ENCODE measurements around the gene SMIM5.
"Not testable (repeated sequence)": the region's sequence is repeated elsewhere in the genome, so short reads cannot be mapped to it uniquely, and the experiment has no call there.

The SMIM5 gene

GRCh38 chr17:75632863-75633485 lies at the start of gene SMIM5:
SMIM5 (plus strand) TSS chr17:75633434; CDS start chr17:75640202, 6,768 bp downstream.
- peak; percentile 71 for DNase-seq (ENCODE audit: low read depth)

GRCh38 chr17:75584849-75585175 lies 48.4 kb upstream of the SMIM5 start:
- DNase-seq (ENCODE audit: low read depth) = no peak

GRCh38 chr17:75587675-75588595 lies 45.3 kb upstream of the SMIM5 start, which contains the start of gene MYO15B:
MYO15B (plus strand) TSS chr17:75587800; CDS start chr17:75588058, 258 bp downstream.
- DNase-seq (ENCODE audit: low read depth) = no peak

DNA sequence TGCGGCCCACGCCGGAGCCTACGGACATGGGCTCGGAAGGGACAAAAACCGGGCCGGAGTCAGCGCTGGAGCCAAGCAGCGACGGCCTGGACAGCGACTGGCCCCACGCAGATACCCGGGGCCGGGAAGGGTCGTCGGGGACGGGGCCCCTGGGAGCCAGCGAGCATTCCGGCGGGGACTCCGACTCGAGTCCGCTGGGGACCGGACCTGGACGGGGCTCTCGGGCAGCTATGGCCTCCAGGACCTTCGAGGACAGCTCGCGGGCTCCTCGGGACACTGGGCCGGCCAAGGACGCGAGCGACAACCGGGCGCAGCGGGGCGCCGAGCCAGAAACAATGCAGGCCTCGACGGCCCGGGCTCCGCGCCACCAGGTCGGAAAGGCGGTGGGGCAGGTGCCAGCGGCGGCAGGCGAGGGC lies 44.6 kb upstream of the SMIM5 start:
- DNase-seq (ENCODE audit: low read depth) = no peak

- peak; percentile 51 for DNase-seq (ENCODE audit: low read depth)
These were observed 44.0 kb upstream of the SMIM5 start for GRCh38 chr17:75589012-75589918.

GRCh38 chr17:75589919-75590303 lies 43.3 kb upstream of the SMIM5 start:
- no peak for DNase-seq (ENCODE audit: low read depth)

DNA sequence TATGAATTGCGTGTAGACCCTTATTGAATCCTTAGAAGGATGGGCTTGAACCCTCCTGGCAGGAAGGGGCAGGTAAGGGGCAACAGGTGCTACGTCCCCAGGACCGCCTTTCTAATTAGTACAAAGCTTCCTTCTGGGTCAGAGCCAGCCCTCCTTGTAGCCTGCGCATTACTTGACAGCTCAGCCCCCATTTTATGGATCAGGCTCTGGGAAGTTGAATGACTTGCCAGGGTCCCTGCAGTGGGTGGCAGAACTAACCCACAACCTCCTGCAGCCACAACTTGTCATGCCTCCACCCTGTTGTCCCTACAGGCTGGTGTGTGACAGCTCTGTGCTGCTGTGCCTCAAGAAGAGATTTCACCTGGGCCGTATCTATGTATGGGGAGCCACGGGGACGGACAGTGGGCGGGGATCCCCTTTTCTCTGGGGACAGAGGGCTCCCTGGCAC lies 42.9 kb upstream of the SMIM5 start:
- DNase-seq (ENCODE audit: low read depth) = no peak

DNA sequence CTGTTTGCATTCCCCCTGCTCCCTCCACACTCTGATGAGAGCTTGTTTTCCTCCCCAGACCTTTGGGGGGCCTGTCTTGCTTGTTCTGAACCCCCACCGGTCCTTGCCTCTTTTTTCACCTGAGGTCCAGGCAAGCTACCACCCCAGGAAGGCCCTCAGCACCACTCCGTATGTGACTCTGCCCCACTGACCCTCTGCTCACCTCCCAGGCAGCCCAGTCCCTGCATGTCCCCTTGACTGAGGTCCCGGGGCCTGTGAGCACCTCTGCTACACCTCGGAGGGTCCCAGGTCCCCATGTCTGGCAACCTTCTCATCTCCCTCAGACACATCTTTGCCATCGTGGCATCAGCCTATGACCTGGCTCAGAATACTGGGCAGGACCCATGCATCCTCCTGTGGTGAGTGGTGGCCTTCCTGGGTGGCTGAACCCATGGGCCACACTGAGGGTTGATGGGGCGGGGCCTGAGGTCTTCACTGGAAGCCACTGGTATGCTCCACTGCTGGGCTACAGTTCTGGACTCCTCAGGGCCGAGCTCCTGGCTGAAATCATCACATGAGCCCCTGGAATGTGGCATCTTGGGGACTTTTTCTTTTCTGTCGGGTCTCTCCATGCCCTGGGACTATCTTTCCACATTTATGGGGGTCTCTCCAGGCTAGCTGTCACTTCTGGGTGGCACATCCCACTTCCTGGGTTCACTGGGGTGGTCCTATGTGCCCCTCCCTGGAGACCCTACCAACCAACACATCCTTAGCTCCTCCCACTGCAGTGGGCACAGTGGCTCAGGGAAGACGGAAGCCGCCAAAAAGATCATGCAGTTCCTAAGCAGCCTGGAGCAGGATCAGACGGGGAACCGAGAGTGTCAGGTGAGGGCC lies 42.1 kb upstream of the SMIM5 start:
- DNase-seq (ENCODE audit: low read depth) = no peak

- DNase-seq (ENCODE audit: low read depth) = no peak
These were observed 41.4 kb upstream of the SMIM5 start for GRCh38 chr17:75591722-75592302.

GRCh38 chr17:75592348-75593020 lies 40.8 kb upstream of the SMIM5 start:
- DNase-seq (ENCODE audit: low read depth) = no peak

DNA sequence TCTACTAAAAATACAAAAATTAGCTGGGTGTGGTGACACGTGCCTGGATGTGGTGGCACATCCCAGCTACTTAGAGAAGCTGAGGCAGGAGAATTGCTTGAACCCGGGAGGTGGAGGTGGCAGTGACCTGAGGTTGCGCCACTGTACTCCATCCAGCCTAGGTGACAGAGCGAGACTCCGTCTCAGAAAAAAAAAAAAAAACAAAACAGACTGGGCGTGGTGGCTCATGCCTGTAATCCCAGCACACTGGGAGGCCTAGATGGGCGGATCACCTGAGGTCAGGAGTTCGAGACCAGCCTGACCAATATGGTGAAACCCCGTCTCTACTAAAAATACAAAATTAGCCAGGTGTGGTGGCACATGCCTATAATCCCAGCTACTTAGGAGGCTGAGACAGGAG lies 39.8 kb upstream of the SMIM5 start:
- not testable (repeated sequence) for DNase-seq (ENCODE audit: low read depth)

DNA sequence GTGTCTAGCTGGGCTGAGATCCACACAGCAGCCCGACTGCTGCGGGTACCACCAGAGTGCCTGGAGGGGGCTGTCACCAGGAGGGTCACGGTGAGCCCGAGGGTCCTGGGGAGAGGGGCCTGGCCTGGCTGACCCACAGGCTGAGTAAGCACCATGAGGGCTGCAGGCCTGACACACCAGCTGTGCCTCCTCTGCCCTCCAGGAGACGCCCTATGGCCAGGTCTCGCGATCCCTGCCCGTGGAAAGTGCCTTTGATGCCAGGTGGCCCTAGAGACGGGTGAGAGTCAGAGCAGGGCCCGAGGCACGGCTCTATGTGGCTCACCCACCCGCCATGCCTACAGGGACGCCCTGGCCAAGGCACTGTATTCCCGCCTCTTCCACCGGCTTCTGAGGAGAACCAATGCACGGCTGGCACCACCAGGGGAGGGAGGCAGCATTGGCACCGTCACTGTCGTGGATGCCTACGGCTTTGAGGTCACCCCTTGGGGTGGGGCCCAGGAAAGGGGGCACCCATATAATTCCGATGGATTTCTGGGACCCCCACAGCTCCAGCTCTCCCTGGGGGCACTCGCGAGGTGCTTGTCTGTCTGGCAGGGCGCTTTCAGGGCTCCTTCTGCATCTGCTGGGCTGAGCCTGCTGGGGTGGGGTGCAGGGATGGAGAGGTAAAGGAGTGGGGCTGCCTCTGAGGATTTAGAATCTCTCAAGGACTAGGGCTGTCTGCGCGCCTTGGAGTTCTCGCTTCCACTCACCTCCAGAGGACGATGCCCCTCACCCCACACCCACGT lies 38.5 kb upstream of the SMIM5 start:
- no peak for DNase-seq (ENCODE audit: low read depth)

GRCh38 chr17:75595284-75595919 lies 37.8 kb upstream of the SMIM5 start:
- DNase-seq (ENCODE audit: low read depth) = no peak

GRCh38 chr17:75595920-75596313 lies 37.3 kb upstream of the SMIM5 start:
- DNase-seq (ENCODE audit: low read depth) = no peak

DNA sequence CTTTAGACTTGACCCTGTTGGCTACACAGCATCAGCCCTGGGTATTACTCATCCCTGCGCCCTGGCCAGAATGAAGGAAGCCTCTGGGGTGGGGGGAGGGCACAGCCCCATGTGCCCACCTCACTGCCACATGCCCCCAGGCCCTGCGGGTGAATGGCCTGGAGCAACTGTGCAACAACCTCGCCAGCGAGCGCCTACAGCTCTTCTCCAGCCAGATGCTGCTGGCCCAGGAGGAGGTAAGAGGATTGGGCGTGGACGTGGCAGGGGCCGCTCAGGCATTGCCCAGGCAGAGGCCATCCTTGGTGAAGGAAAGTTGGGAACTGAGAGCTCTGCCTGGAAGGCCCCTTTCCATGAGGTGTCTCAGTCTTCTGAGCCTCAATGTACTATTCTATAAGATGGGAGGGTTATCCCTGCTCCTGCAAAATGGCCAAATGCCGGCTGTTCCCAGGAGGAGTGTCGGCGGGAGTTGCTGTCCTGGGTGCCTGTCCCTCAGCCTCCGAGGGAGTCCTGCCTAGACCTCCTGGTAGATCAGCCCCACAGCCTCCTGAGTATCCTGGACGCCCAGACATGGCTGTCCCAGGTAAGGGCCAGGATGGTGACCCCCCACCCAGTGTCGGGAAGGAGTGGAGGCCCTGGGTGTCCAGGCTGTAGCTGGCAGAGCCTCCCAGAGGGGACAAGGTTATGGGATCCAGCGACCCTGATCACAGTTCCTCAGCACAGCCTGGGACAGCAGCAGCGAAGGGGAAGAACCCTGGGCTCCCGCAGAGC lies 36.7 kb upstream of the SMIM5 start:
- DNase-seq (ENCODE audit: low read depth) = no peak

DNA sequence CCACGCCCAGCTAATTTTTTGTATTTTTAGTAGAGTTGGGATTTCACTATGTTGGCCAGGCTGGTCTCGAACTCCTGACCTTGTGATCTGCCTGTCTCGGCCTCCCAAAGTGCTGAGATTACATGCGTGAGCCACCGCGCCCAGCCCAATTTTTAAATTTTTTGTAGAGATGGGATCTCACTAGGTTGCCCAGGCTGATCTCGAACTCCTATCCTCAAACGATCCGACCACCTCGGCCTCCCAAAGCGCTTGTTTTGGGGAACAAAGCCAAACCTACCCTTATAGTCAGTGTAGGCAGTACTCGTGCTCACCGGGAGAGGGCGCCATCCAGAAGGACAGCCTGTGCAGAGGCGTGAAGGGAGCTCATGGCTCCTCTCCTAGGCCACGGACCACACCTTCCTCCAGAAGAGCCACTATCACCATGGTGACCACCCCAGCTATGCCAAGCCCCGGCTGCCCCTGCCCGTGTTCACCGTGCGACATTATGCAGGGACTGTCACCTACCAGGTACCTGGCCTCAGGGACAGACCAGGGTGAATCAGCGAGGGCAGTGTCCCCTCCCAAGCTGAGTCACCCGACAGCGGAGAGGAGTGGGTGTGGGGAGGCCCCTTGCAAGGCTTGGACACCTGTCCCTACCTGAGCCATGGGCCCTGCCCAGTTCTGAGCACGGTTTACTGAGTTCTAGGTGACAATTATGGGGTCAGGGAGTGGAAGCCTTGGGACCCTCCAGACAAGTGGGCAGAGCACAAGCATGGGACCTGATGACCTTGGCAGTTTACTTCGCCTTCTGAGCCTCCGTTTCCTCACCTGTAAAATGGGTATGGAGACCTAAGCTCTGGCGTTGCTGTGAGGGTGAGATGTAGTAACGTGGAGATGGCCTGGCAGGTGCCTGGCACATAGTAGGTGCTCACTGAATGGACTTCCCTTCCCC lies 31.9 kb upstream of the SMIM5 start:
- no peak for DNase-seq (ENCODE audit: low read depth)

DNA sequence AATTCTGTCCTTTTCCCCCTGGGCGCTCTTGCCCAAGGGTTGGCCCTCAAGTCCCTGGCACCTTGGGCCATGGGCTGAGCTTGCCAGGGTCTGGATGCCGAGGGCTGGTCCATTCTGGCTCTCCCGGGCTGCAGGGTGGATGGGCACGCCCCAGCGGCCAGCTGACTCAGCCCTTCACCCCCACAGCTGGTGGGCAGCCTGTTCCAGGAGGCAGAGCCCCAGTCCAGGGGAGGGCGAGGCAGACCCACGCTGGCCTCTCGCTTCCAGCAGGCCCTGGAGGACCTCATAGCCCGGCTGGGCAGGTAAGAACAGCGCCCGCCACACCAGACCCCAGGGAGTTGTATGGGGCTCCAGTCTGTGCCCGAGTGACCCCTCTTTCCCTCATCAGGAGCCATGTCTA lies 30.6 kb upstream of the SMIM5 start:
- no peak for DNase-seq (ENCODE audit: low read depth)
